ENCODE results near the gene KCNJ1. TPM values are rescaled to one million over a fixed set of nuclear protein-coding genes. Genes with fewer than 3 reads are reported as not detected.

Gene KCNJ1
- total and polyA plus RNA-seq, 2 donors (not counting 3 experiments of a cell fraction or from before 2014, with no cell fraction given), result not detected

DNA sequence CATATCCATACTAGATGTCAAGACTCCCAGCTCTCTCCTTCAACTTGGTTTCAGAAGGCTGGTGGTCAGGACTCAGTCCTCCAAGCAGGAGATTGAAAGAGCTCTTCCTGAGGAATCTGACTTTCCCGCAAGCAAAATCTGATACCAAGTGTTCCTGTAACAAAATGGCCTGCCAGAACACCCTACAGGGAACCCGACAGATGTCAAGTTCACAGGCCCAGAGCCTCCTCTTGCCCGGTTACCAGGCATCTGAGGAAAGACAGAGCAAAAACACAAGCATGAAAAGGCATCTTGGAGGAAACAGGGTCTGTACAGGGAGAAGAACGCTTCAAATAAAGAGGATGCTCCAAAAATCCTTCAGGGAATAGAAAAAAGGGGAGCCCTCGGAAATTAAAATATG is 15.4 kb upstream of the KCNJ1 start:
- Histone ChIP-seq H3K9me3 (replicated peaks; ENCODE audit: control insufficient read depth, insufficient read depth, low read length) (no peaks in the 10 kb centered on the region), H3K4me1 (ENCODE audit: control insufficient read depth, extremely low read depth, insufficient read depth, low read length) (no peaks in the 10 kb centered on the region), H3K9me1 (replicated peaks; ENCODE audit: control insufficient read depth, extremely low read depth, insufficient read depth, low read length) (no peaks in the 10 kb centered on the region), H3K4me2 (ENCODE audit: insufficient read depth, low read length) (no peak overlapping the region), H4K20me1 (replicated peaks; ENCODE audit: control insufficient read depth, extremely low read depth, insufficient read depth, low read length) (no peaks in the 10 kb centered on the region), H3K27ac (ENCODE audit: insufficient read depth, low read depth, low read length) (no peak overlapping the region), H3K79me2 (ENCODE audit: control insufficient read depth, insufficient read depth, low read length) (no peaks in the 10 kb centered on the region), H3K36me3 (ENCODE audit: control insufficient read depth in 2 of 2, extremely low read depth in 1 of 2, insufficient read depth in 2 of 2, low read length in 2 of 2) (no peaks in the 10 kb centered on the region), H2AFZ (ENCODE audit: low read depth, low read length) (no peak overlapping the region), H3K9ac (replicated peaks; ENCODE audit: extremely low read depth, insufficient read depth, low read length) (no peak overlapping the region), H3K27me3 (ENCODE audit: control insufficient read depth in 2 of 2, insufficient read depth in 2 of 2, low read length in 2 of 2) (peaks cover 25 to 51% of the 10 kb centered on the region in 2 experiments), H3K4me3 (replicated peaks in 1 of 3; ENCODE audit: insufficient read depth in 1 of 3, low read depth in 1 of 3, low read length in 3 of 3) (no peak overlapping the region)
- intact Hi-C loops (cut with micrococcal nuclease) (no loop called here), dilution Hi-C loops (cut with MboI; ENCODE audit: extremely low pct_ligation_motif_present, low sequenced_read_pairs) (no loop called here)
- no peak for TF ChIP-seq POLR2A (IDR thresholded peaks at IDR 0.05; ENCODE audit: low read depth, low read length)
- no peak for TF ChIP-seq FOS (IDR thresholded peaks at IDR 0.05; ENCODE audit: borderline replicate concordance, insufficient read depth, low read length)
- TF ChIP-seq JUN (IDR thresholded peaks at IDR 0.05; ENCODE audit: borderline replicate concordance, insufficient read depth, insufficient read length, low read depth), result no peak
- no peak for TF ChIP-seq POLR2AphosphoS5 (IDR thresholded peaks at IDR 0.05; ENCODE audit: insufficient read depth, low read depth, low read length)
- no peak for TF ChIP-seq GATA2 (IDR thresholded peaks at IDR 0.05; ENCODE audit: insufficient read depth, insufficient read length, low read depth, low read length)
- no peak for TF ChIP-seq MYC (IDR thresholded peaks at IDR 0.05; ENCODE audit: low read depth, low read length)
- TF ChIP-seq, protein P1, sequence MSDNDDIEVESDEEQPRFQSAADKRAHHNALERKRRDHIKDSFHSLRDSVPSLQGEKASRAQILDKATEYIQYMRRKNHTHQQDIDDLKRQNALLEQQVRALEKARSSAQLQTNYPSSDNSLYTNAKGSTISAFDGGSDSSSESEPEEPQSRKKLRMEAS (IDR thresholded peaks at IDR 0.05; ENCODE audit: insufficient read depth, insufficient read length), result no peak
- no peak for TF ChIP-seq CTCF (IDR thresholded peaks at IDR 0.05; ENCODE audit: extremely low read depth in 1 of 2, insufficient read depth in 1 of 2, low read depth in 1 of 2, low read length in 2 of 2)
- no peak for TF ChIP-seq EZH2 (IDR thresholded peaks at IDR 0.05; ENCODE audit: borderline replicate concordance, low read depth, low read length, severe bottlenecking)
- FAIRE-seq (no peak), DNase-seq (ENCODE audit: low read depth, low spot score) (no peak)
- no TSS peak for BruUV-seq (replicated peaks)
- ChIA-PET CTCF (interaction anchor here (1.8 to 4.8 kb wide), 2 partner anchors 66 to 74 kb away, joined by 9 to 39 read pairs; no protein-coding TSS in a partner anchor), POLR2A (no interaction called here)
